ENCODE measurements around the gene SPEF1.

DNA sequence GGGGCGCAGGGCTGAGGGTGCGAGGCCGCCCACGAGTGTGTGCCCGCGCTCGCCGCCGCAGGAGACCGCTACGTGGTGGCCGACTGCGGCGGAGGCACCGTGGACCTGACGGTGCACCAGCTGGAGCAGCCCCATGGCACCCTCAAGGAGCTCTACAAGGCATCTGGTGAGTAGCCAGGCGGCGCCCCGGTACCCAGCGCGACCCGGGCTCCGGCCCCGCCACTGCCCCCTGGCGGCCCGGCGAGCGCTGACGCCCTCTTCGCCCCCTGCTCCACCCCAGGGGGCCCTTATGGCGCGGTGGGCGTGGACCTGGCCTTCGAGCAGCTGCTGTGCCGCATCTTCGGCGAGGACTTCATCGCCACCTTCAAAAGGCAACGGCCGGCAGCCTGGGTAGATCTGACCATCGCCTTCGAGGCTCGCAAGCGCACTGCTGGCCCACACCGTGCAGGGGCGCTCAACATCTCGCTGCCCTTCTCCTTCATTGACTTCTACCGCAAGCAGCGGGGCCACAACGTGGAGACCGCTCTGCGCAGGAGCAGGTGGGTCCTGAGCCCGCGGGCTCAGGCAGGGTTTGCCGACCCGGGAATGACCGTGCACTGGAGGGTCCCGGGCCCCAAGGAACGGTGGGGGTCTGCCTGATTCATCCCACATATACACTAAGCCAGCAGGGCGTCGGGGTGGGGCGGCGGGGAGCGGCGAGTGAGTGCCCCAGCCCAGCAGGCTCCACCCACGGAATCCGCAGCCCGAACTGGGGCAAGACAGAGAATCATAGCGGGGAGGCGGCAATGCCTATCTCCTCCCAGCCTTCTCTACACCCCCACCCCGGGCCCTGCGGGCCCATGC, 31.3 kb downstream of the SPEF1 start:
- TF ChIP-seq, protein P1, sequence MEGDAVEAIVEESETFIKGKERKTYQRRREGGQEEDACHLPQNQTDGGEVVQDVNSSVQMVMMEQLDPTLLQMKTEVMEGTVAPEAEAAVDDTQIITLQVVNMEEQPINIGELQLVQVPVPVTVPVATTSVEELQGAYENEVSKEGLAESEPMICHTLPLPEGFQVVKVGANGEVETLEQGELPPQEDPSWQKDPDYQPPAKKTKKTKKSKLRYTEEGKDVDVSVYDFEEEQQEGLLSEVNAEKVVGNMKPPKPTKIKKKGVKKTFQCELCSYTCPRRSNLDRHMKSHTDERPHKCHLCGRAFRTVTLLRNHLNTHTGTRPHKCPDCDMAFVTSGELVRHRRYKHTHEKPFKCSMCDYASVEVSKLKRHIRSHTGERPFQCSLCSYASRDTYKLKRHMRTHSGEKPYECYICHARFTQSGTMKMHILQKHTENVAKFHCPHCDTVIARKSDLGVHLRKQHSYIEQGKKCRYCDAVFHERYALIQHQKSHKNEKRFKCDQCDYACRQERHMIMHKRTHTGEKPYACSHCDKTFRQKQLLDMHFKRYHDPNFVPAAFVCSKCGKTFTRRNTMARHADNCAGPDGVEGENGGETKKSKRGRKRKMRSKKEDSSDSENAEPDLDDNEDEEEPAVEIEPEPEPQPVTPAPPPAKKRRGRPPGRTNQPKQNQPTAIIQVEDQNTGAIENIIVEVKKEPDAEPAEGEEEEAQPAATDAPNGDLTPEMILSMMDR (IDR thresholded peaks at IDR 0.05 in 4 of 5, conservative IDR thresholded peaks at IDR 0.05 in 1 of 5), result peak in 4 of 5 experiments; percentile 16 to 48 (median 32)
- TF ChIP-seq POLR2A (IDR thresholded peaks at IDR 0.05), result no peak

Data from gastrocnemius medialis (tissue), 4 donors.